GM23338 (cell line): ENCODE measurements around the gene SYK.

Experiments used
- CTCF ChIP-seq, 2 experiments: fragments of 200-600 bp in 1 of 2; sonication (generic) in 1 of 2; conservative IDR thresholded peaks; 2 replicates each; pipeline versions ENCODE4 v1.5.1 to v1.6.1; 2016 to 2017; ENCODE audit warnings: antibody characterized with exemption in 2 of 2, low read depth in 2 of 2, mild to moderate bottlenecking in 2 of 2, moderate library complexity in 1 of 2
- EZH2phosphoT487 ChIP-seq: fragments of 200-600 bp; sonication (generic); IDR thresholded peaks from one replicate; pipeline ENCODE4 v1.8.1; 2018; ENCODE audit warnings: antibody characterized with exemption; ENCODE audit not compliant: unreplicated experiment
- POLR2AphosphoS5 ChIP-seq: IDR thresholded peaks from 2 replicates; pipeline ENCODE4 v1.6.1; 2016; ENCODE audit warnings: antibody characterized with exemption, low read depth

- TF ChIP-seq CTCF (conservative IDR thresholded peaks at IDR 0.05; ENCODE audit: low read depth in 2 of 2) (no peak), POLR2AphosphoS5 (no peak), EZH2phosphoT487 (no peak)
These were observed 41.4 kb downstream of the SYK start for GRCh38 chr9:90842996-90843395.
